H1 (cell line): Measurements from ENCODE around the gene PTCHD4. TPM values are rescaled to one million over a fixed set of nuclear protein-coding genes. Genes with fewer than 3 reads are reported as not detected.

Experiments
- CBX5 ChIP-seq: fragments of 300-800, 300-1000 bp; sonication (generic); IDR thresholded peaks from 2 replicates; pipeline ENCODE4 v1.7.1; 2016; ENCODE audit warnings: antibody characterized with exemption, low read length, low read depth
- CBX8 ChIP-seq: fragments of 300-800, 300-1000 bp; sonication (generic); IDR thresholded peaks from 2 replicates; pipeline ENCODE4 v1.7.1; 2016; ENCODE audit warnings: low read depth, low read length, borderline replicate concordance
- CHD2 ChIP-seq: IDR thresholded peaks from 2 replicates; pipeline ENCODE4 v1.6.1; 2012; ENCODE audit warnings: low read length, improper control_type of control experiment
- E2F6 ChIP-seq: IDR thresholded peaks from 2 replicates; pipeline ENCODE4 v1.6.1; 2012; ENCODE audit warnings: inconsistent platforms
- EGR1 ChIP-seq: IDR thresholded peaks from 2 replicates; pipeline ENCODE4 v1.6.1; 2011; ENCODE audit warnings: low read depth, low read length, borderline replicate concordance
- EZH2 ChIP-seq: fragments of 200-600 bp; sonication (generic); IDR thresholded peaks from 2 replicates; pipeline ENCODE4 v1.7.1; 2012; ENCODE audit warnings: low read depth, mild to moderate bottlenecking, moderate library complexity, low read length, inconsistent platforms; ENCODE audit not compliant: severe bottlenecking
- JUN ChIP-seq: IDR thresholded peaks from 2 replicates; pipeline ENCODE4 v1.6.1; 2011; ENCODE audit warnings: low read depth, mild to moderate bottlenecking, improper control_type of control experiment, low read length
- JUND ChIP-seq: IDR thresholded peaks from 2 replicates; pipeline ENCODE4 v1.6.1; 2011; ENCODE audit warnings: mild to moderate bottlenecking, improper control_type of control experiment, low read length
- KDM4A ChIP-seq: IDR thresholded peaks from one replicate; pipeline ENCODE4 v1.7.1; 2012; ENCODE audit warnings: low read depth, mild to moderate bottlenecking, moderate library complexity, low read length, inconsistent platforms; ENCODE audit not compliant: severe bottlenecking
- TBP ChIP-seq: IDR thresholded peaks from 2 replicates; pipeline ENCODE4 v1.6.1; 2011; ENCODE audit warnings: low read depth, low read length, improper control_type of control experiment
- polyA plus RNA-seq, 7 experiments: library from polyadenylated mRNA; depleted of rRNA in 3 of 7; stranded (reverse) in 5 of 7; unstranded in 2 of 7; fragments of >200 nt in 5 of 7; fragments of 200-250 nt in 2 of 7; gene quantifications; 1 replicate in 5 of 7; 2 replicates in 1 of 7; 4 replicates in 1 of 7; pipeline versions ENCODE4 v1.2.1 to v1.2.3, GENCODE V29; 2011 to 2013; ENCODE audit warnings: missing spikeins in 2 of 7, mixed read lengths in 2 of 7
- total RNA-seq: library from RNA; stranded (reverse); fragmentation: NEBNext Ultra II Directional; extraction: Animal tissue kit (Norgen Biotek cat#: 25700); gene quantifications from 2 replicates; pipeline ENCODE4 v1.2.1, GENCODE V29; 2021

PTCHD4 gene
- total and polyA plus RNA-seq, 2 of the 8 experiments (the other 6 are each of a cell fraction or from before 2014, with no cell fraction given): 0.17 to 0.37 TPM

GRCh38 chr6:48086187-48086586 lies 24.8 kb downstream of the PTCHD4 start (continued):
- TF ChIP-seq TBP (no peak), EGR1 (no peak), CHD2 (no peak), JUN (no peak), E2F6 (no peak), KDM4A (no peak), CBX5 (no peak), JUND (no peak), CBX8 (no peak), EZH2 (no peak)
